K562 (cell line): ENCODE data around the gene LHPP. TPM values are rescaled to one million over a fixed set of nuclear protein-coding genes. Genes with fewer than 3 reads are reported as not detected.

Experiments
- ARID3B ChIP-seq: fragments of 250-450 bp; sonication (Bioruptor Pico); IDR thresholded peaks from 2 replicates; pipeline ENCODE4 v1.4.0; 2020; ENCODE audit warnings: borderline replicate concordance
- CEBPG ChIP-seq, 3 experiments: fragments of 200-800 bp in 1 of 3; sonication (Bioruptor generic) in 1 of 3; sonication (generic) in 1 of 3; formaldehyde crosslinking in 1 of 3; IDR thresholded peaks in 2 of 3; conservative IDR thresholded peaks in 1 of 3; 2 replicates each; pipeline versions ENCODE4 v1.6.1 to v1.8.0; 2016 to 2022; ENCODE audit warnings: missing compliant biosample characterization in 2 of 3, missing genetic modification characterization in 2 of 3, mild to moderate bottlenecking in 1 of 3, missing genetic modification reagents in 1 of 3
- E2F3 ChIP-seq: fragments of 250-450 bp; sonication (Bioruptor Pico); IDR thresholded peaks from 2 replicates; pipeline ENCODE4 v1.4.0; 2020; ENCODE audit warnings: mild to moderate bottlenecking
- ESRRA ChIP-seq: fragments of 450-650 bp; IDR thresholded peaks from 2 replicates; pipeline ENCODE4 v1.6.1; 2014; ENCODE audit warnings: low read depth, mild to moderate bottlenecking, moderate library complexity, borderline replicate concordance
- KAT2B ChIP-seq: IDR thresholded peaks from one replicate; pipeline ENCODE4 v1.6.1; 2012; ENCODE audit warnings: low read depth, mild to moderate bottlenecking, control low read depth, inconsistent platforms, low read length, moderate library complexity
- MAFG ChIP-seq: fragments of 450-650 bp; conservative IDR thresholded peaks from 2 replicates; pipeline ENCODE4 v1.6.1; 2016; ENCODE audit warnings: missing genetic modification characterization, missing compliant biosample characterization
- MYBL2 ChIP-seq, 2 experiments: fragments of 450-650 bp in 1 of 2; sonication (generic) in 1 of 2; formaldehyde crosslinking in 1 of 2; IDR thresholded peaks; 2 replicates each; pipeline versions ENCODE4 v1.6.1 to v1.8.1; 2017 to 2022; ENCODE audit warnings: borderline replicate concordance in 1 of 2, inconsistent platforms in 1 of 2, low read depth in 1 of 2, mild to moderate bottlenecking in 1 of 2, missing genetic modification reagents in 1 of 2, moderate library complexity in 1 of 2
- NCOA4 ChIP-seq: fragments of 450-650 bp; IDR thresholded peaks from 2 replicates; pipeline ENCODE4 v1.6.1; 2018; ENCODE audit warnings: mild to moderate bottlenecking; ENCODE audit not compliant: partially characterized antibody
- NR2C1 ChIP-seq, 2 experiments: fragments of 450-650 bp; IDR thresholded peaks; 2 replicates each; pipeline ENCODE4 v1.6.1; 2017; ENCODE audit warnings: mild to moderate bottlenecking in 2 of 2, antibody characterized with exemption in 1 of 2, inconsistent platforms in 1 of 2, missing compliant biosample characterization in 1 of 2, missing genetic modification characterization in 1 of 2
- POLR2A ChIP-seq: fragments of 450-650 bp; conservative IDR thresholded peaks from 2 replicates; pipeline ENCODE4 v1.6.1; 2016
- RAD21 ChIP-seq, 2 experiments: fragments of 250-450 bp in 1 of 2; fragments of 450-650 bp in 1 of 2; sonication (Bioruptor Pico) in 1 of 2; formaldehyde crosslinking in 1 of 2; IDR thresholded peaks in 1 of 2; conservative IDR thresholded peaks in 1 of 2; 2 replicates each; pipeline versions ENCODE4 v1.4.0 to v1.8.0; 2020 to 2022; ENCODE audit warnings: mild to moderate bottlenecking in 2 of 2, moderate library complexity in 1 of 2
- RERE ChIP-seq: sonication (generic); formaldehyde crosslinking; IDR thresholded peaks from 2 replicates; pipeline ENCODE4 v1.8.0; 2023; ENCODE audit warnings: missing genetic modification reagents, mild to moderate bottlenecking, borderline replicate concordance
- SMARCE1 ChIP-seq: fragments of 450-650 bp; IDR thresholded peaks from 2 replicates; pipeline ENCODE4 v1.7.1; 2016; ENCODE audit warnings: mild to moderate bottlenecking
- TBP ChIP-seq: optimal IDR thresholded peaks from 2 replicates; pipeline ENCODE3; 2011; ENCODE audit warnings: low read depth, low read length, improper control_type of control experiment
- TEAD4 ChIP-seq, 2 experiments: sonication (generic) in 1 of 2; formaldehyde crosslinking in 1 of 2; IDR thresholded peaks; 2 replicates each; pipeline versions ENCODE4 v1.6.1 to v1.8.0; 2012 to 2022; ENCODE audit warnings: borderline replicate concordance in 1 of 2, inconsistent platforms in 1 of 2, low read length in 1 of 2, mild to moderate bottlenecking in 1 of 2, missing genetic modification reagents in 1 of 2
- TOE1 ChIP-seq, 2 experiments: fragments of 450-650 bp in 1 of 2; sonication (generic) in 1 of 2; formaldehyde crosslinking in 1 of 2; IDR thresholded peaks; 2 replicates each; pipeline versions ENCODE4 v1.7.1 to v1.8.0; 2016 to 2022; ENCODE audit warnings: borderline replicate concordance in 2 of 2, mild to moderate bottlenecking in 2 of 2, antibody characterized with exemption in 1 of 2, inconsistent platforms in 1 of 2, low read depth in 1 of 2, missing genetic modification reagents in 1 of 2, moderate library complexity in 1 of 2
- TRIM28 ChIP-seq: fragments of 450-650 bp; IDR thresholded peaks from 2 replicates; pipeline ENCODE4 v1.6.1; 2017
- ZNF696 ChIP-seq: fragments of 250-450 bp; sonication (Bioruptor Pico); conservative IDR thresholded peaks from 2 replicates; pipeline ENCODE4 v1.4.0; 2020; ENCODE audit warnings: mild to moderate bottlenecking, moderate library complexity
- polyA plus RNA-seq, 8 experiments: library from polyadenylated mRNA; depleted of rRNA in 4 of 8; stranded (reverse) in 5 of 8; unstranded in 3 of 8; fragments of >200 nt; fragmentation: Nextera tagmentation in 2 of 8; fragmentation: Illumina TruSeq in 1 of 8; extraction: Ambion mirVana in 2 of 8; extraction: Trizol in 1 of 8; gene quantifications; 2 replicates each; pipeline versions ENCODE4 v1.2.1 to v1.2.3, GENCODE V29; 2011 to 2014; ENCODE audit warnings: inconsistent platforms in 1 of 8, missing spikeins in 1 of 8
- total RNA-seq, 7 experiments: library from RNA; depleted of rRNA in 6 of 7; stranded (reverse); fragments of >200 nt in 6 of 7; fragmentation: Illumina TruSeq in 2 of 7; extraction: Trizol in 2 of 7; gene quantifications; 2 replicates each; pipeline versions ENCODE4 v1.2.1 to v1.2.3, GENCODE V29; 2011 to 2021; ENCODE audit warnings: low replicate concordance in 1 of 7

The LHPP gene
- total and polyA plus RNA-seq, 9 of the 15 experiments (the other 6 are each of a cell fraction or from before 2014, with no cell fraction given), result 0.34 to 7.4 (median 3.0) TPM

GRCh38 chr10:124646483-124647352 is 185.1 kb downstream of the LHPP start (continued):
- no peak for TF ChIP-seq RERE
- no peak for TF ChIP-seq TBP
- peak; percentile 60 for TF ChIP-seq SMARCE1
- no peak for TF ChIP-seq E2F3
- peak; percentile 76 for TF ChIP-seq NR2C1 (IDR thresholded peaks at IDR 0.05)
- TF ChIP-seq NR2C1 (tag; IDR thresholded peaks at IDR 0.05), result peak; percentile 87
- TF ChIP-seq ZNF696 (CRISPR knock-in tag), result no peak
- no peak for TF ChIP-seq RAD21 (CRISPR knock-in tag; conservative IDR thresholded peaks at IDR 0.05 in 1 of 2, IDR thresholded peaks at IDR 0.05 in 1 of 2)
- no peak for TF ChIP-seq KAT2B
- 0 out of 2 replicates have a peak, but pooled peaks have one; percentile 29 for TF ChIP-seq TEAD4 (IDR thresholded peaks at IDR 0.05; ENCODE audit: low read length)
- TF ChIP-seq TEAD4 (CRISPR knock-in tag; IDR thresholded peaks at IDR 0.05; ENCODE audit: borderline replicate concordance), result no peak
- TF ChIP-seq POLR2A, result no peak
- no peak; the same call in 1 of the 2 replicates for TF ChIP-seq MAFG (tag)
- TF ChIP-seq ARID3B (CRISPR knock-in tag), result no peak
- no peak for TF ChIP-seq CEBPG (CRISPR knock-in tag; IDR thresholded peaks at IDR 0.05)
- TF ChIP-seq CEBPG (tag; conservative IDR thresholded peaks at IDR 0.05 in 1 of 2, IDR thresholded peaks at IDR 0.05 in 1 of 2), result no peak
- TF ChIP-seq TRIM28, result no peak
- no peak for TF ChIP-seq NCOA4
- no peak for TF ChIP-seq ESRRA
- no peak for TF ChIP-seq MYBL2 (IDR thresholded peaks at IDR 0.05; ENCODE audit: low read depth)
- no peak for TF ChIP-seq MYBL2 (CRISPR knock-in tag; IDR thresholded peaks at IDR 0.05; ENCODE audit: borderline replicate concordance)
- no peak for TF ChIP-seq TOE1 (IDR thresholded peaks at IDR 0.05; ENCODE audit: borderline replicate concordance)
- TF ChIP-seq TOE1 (CRISPR knock-in tag; IDR thresholded peaks at IDR 0.05; ENCODE audit: borderline replicate concordance, low read depth), result no peak
